HG03095 (cell line): Measurements from ENCODE around the gene MICAL2.
A peak's percentile ranks its signal among the peaks of the same experiment; 100 is the strongest.

Experiments used
- ATAC-seq: cut with Tn5 transposase; IDR thresholded peaks from one replicate; pipeline ENCODE4 v1.9.1; 2021; ENCODE audit warnings: moderate library complexity; ENCODE audit not compliant: unreplicated experiment

Gene MICAL2

GRCh38 chr11:12099132-12099873 lies 11.1 kb upstream of the MICAL2 start:
- ATAC-seq = no peak

GRCh38 chr11:12100429-12100828 lies 10.0 kb upstream of the MICAL2 start:
- ATAC-seq = no peak

- ATAC-seq = no peak
Measured at GRCh38 chr11:12100841-12101242, 9.5 kb upstream of the MICAL2 start.

- no peak for ATAC-seq
Measured at GRCh38 chr11:12101318-12101717, 9.1 kb upstream of the MICAL2 start.

- ATAC-seq = no peak
Measured at GRCh38 chr11:12102588-12103410, 7.6 kb upstream of the MICAL2 start.

- no peak for ATAC-seq
Measured at GRCh38 chr11:12103411-12104225, 6.8 kb upstream of the MICAL2 start.

- ATAC-seq = no peak
Measured at GRCh38 chr11:12105471-12105870, 4.9 kb upstream of the MICAL2 start.

GRCh38 chr11:12106101-12106500 lies 4.3 kb upstream of the MICAL2 start:
- no peak for ATAC-seq

GRCh38 chr11:12106501-12106900 lies 3.9 kb upstream of the MICAL2 start:
- ATAC-seq = no peak

GRCh38 chr11:12108875-12109453 lies 1.4 kb upstream of the MICAL2 start:
- no peak for ATAC-seq

GRCh38 chr11:12109591-12110196 lies 696 bp upstream of the MICAL2 start:
- ATAC-seq = no peak

- ATAC-seq = peak; percentile 9
Measured at GRCh38 chr11:12110714-12111548, 541 bp downstream of the MICAL2 start.

GRCh38 chr11:12111549-12112520 lies 1.4 kb downstream of the MICAL2 start:
- ATAC-seq = no peak

- no peak for ATAC-seq
Measured at GRCh38 chr11:12112750-12113149, 2.4 kb downstream of the MICAL2 start.

- ATAC-seq = no peak
Measured at GRCh38 chr11:12113294-12113693, 2.9 kb downstream of the MICAL2 start.

GRCh38 chr11:12114193-12115033 lies 4.0 kb downstream of the MICAL2 start:
- ATAC-seq = no peak

- no peak for ATAC-seq
Measured at GRCh38 chr11:12116425-12117032, 6.1 kb downstream of the MICAL2 start.
